NOMO-1 treated with DMSO at 0.1 percent for 48 hours (cell line): ENCODE measurements around the gene ACAP1.
A peak's percentile ranks its signal among the peaks of the same experiment; 100 is the strongest.
"Not testable (repeated sequence)": the region's sequence is repeated elsewhere in the genome, so short reads cannot be mapped to it uniquely, and the experiment has no call there.

Experiments used
- DNase-seq: peaks from one replicate; lab custom pipeline; 2025; ENCODE audit not compliant: unreplicated experiment; lab: John Stamatoyannopoulos, UW

The ACAP1 gene

DNA sequence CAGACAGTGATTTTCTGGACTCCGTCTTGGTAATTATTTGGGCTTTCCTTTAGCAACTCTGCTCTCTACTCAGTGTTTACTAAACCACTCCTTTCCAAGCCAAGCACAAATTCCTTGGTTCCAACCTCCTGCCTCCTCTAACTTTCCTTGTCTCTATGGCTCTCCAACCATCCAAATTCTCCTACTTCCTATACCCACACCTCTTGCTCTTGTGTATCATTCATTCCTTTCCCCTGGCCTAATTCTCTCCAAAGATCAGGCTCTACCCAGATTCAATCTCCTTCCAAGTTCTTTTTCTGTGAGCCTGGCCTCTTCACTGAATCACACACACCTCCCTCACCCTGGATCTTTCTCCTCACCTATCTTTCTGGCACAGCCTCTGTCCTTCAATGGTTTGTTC, 8.3 kb upstream of the ACAP1 start:
- DNase-seq = no peak

DNA sequence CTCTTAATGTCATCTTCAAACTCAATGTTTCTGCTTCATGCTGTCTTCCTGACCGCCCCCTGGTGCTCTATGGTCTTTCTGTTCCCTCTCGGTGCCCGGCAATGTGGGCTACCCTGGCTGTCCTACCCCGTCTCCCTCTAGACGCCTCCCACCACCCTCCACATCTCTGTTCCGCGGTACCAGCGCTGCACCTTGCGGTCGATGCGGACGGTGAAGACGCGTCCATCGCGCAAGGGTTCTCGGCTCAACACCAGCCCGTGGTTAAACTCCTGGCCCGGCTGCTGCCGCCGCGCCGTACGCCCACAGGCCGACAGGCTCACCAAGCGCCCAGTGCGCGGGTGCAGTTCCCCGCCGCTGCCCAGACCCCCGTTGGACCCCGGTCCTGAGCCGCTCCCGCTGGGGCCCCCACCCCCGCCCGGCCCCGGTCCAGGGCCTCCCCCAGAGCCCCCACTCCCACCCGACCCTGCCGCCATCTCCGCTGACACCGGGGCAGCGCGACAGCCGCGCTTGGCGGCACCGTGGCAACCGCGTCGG, 7.4 kb upstream of the ACAP1 start, which contains the start of gene NEURL4:
TSS of gene NEURL4 (minus strand) at position 496 of the 534 bp plus-strand sequence. CDS start at position 473, 23 bp downstream.
- no peak for DNase-seq

DNA sequence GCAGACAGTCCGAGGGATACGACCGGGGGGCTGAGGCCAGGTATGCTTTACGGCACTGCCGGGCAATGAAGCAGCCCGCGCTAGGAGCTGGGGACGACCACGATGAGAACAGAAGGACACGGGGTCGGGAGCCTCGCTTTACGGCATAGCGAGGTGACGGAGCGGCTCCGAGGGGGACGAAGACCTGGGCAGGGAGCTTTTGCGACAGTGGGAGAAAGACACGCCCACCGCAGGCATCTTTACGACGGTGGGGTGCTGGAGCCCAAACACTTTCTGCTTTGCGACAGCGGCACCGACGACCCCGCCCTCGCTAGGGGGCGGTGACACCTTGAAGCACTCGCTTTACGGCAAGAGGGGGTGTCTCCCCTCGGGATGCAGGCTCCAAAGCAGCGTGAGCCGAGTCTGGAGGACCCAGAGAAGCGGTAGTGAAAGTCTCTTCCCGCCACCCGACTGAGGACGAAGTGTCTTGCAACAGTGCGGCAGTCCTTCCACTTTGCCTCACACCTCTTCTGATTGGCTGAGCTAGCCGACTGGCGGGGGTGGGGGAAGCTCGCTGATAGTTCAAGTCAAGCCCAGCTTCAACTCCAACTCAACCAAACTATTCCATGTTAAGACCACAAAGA, 6.8 kb upstream of the ACAP1 start:
- peak; percentile 97 for DNase-seq

DNA sequence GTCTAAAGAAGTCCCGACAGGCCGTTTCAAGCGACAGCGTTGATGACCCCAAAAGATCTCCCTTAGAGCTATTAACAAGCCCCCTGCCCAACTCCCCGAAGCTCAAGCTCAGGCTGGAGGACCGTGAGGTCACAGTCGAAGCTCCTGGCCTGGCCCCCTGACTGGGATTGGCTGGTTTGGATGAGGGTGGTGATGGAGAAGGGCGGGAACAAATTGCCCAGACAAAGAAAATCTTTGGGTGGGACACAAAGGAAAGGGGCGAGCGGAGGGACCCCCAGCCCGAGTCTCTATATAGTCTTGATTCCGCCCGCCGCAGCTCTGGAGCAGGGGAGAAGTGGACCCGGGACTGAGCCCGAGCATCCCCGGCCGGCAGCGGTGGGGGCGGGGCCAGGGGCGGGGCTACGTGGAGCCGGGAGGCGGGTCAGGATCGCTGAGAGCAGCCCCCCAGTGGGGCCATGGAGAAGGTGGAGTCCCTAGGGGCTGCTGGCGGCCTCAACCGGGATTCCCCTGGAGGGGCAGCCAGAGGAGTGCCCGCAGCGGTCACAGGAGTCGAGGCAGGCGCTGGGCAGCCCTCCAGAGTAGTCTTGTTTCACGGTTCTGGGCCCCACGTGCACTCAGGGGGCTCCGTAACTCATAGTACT, 6.2 kb upstream of the ACAP1 start:
- peak; percentile 66 for DNase-seq

DNA sequence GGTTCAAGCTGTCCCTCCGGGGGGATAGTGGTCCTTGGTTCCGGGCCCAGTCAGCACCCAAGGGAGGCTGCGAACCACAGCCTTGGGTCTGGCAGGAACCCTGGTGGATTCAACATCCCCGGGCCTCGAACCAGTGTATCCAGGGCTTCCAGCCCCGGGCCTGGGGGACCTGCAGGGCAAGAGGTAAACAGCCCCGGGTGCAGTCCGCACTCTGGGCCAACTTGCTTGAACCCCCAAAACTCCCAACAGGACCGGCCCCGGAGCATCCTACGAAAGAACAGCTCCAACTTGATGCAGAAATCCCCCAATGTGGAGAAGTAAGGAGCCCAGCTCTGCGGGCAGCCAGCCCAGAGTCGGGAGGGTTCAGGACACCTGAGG, 5.7 kb upstream of the ACAP1 start:
- no peak for DNase-seq

DNA sequence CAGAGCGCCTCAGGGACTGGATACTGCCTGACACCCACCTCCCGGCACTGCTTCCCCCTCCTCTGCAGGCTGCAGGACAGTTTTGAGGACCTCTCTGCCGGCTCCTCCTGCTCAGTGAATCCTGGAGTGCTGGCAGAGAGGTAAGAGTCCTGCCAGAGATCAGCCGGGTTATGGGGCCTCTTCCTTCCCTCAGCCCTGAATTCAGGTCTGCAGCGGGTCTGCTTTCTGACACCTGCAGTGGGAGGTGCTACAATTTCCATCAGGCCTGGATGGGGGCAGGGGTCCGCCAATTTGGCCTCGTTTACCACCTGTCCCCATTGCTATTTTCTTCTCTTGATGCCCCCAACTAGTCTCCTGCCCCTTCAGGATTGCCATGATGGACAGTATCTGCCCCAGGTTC, 4.2 kb upstream of the ACAP1 start:
- DNase-seq = no peak

DNA sequence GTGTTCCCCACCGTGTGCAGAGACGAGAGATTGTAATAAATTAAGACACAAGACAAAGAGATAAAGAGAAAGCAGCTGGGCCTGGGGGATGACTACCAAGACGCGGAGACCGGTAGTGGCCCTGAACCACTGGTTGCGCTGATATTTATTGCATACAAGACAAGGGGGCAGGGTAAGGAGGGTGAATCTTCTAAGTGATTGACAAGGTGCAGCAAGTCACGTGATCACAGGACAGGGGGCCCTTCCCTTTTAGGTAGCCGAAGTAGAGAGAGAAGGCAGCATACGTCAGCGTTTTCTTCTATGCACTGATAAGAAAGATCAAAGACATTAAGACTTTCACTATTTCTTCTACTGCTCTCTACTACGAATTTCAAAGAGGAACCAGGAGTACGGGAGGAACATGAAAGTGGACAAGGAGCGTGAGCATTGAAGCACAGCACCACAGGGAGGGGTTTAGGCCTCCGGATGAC, 3.7 kb upstream of the ACAP1 start:
- DNase-seq = peak; percentile 52

DNA sequence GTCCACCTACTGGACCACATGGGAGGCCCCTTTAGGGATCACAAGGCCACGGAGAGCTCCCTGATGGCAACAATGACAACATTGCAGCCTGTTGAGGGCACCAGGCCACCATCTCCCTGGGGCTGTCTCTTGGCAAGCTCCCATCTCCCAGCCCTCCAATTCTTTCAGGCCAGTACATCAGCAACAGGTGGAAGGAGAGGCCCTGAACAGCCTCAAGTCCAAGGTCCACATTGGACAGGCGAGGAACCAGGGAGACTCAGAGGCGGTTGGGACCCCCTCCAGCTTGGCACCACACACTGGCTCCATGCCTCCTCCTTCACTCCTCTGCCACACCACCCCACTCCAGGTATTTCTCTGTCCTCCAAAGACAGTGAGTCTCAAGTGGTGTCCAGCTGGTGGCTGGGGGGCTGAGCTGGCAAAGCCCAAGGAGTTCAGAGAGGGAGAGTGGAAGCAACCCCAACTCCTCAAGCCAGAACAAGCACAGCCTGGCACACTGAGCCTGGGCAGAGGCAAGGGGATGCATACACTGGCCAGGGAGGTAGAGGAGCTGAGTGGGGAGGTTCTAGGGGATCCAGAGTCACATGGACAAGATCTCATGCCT, 1.3 kb upstream of the ACAP1 start:
- no peak for DNase-seq

DNA sequence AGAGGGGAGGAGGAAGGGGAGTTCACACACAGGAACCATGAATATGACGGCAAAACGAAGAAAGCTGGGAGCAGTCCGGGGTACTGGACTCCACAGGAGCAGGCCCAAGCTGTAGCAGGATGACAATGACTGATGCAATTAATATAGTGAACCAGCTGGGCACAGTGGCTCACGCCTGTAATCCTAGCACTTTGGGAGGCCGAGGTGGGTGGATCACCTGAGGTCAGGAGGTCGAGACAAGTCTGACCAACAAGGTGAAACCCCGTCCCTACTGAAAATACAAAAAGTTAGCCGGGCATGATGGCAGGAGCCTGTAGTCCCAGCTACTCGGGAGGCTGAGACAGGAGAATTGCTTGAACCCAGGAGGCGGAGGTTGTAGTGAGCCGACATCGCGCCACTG, 564 bp upstream of the ACAP1 start:
- DNase-seq = not testable (repeated sequence)

DNA sequence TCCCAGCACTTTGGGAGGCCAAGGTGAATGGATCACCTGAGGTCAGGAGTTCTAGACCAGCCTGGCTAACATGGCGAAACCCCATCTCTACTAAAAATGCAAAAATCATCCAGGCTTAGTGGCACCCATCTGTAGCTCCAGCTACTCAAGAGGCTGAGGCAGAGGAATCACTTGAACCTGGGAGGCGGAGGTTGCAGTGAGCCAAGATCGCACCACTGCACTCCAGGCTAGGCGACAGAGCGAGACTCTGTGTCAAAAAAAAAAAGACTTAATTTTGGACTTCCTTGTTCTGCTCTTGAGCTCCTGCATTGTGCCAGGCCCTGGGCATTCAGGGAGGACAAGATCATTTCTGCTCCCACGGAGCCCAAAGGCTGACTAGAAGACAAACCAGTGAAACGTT, 1.3 kb downstream of the ACAP1 start:
- DNase-seq = not testable (repeated sequence)

DNA sequence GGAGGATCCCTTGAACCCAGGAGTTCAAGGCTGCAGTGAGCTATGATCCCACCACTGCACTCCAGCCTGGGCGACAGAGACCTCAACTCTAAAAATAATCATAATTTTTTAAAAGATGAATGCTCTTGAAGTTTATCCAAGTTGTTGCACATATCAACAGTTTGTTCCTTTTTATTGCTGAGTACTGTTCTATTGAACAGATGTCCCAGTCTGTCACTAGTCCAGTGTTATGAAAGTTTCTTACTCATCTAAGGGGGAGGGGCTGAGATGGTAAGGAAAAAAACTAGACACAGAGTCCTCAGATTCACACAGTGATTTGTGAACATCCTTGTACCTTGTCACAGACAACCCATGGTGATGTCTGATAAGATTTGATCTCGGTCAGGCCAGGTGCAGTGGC, 3.9 kb downstream of the ACAP1 start:
- DNase-seq = no peak

DNA sequence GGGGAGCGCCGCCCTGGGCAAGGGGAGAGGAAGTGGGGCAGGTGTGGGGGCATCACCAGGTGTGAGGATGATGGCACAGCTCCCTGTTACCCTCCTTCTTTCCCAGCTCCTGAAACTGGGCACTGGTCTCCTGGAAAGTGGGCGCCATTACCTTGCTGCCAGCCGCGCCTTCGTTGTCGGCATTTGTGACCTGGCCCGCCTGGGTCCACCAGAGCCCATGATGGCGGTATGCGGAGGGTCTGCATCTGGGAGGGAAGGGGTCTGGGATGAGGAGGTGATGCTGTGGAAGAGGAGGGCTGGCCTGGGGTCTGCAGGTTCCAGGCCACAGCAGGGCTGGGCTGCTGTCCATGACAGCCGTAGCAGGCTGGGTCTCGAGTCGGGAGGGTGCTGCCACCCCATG, 5.5 kb downstream of the ACAP1 start:
- DNase-seq = no peak

DNA sequence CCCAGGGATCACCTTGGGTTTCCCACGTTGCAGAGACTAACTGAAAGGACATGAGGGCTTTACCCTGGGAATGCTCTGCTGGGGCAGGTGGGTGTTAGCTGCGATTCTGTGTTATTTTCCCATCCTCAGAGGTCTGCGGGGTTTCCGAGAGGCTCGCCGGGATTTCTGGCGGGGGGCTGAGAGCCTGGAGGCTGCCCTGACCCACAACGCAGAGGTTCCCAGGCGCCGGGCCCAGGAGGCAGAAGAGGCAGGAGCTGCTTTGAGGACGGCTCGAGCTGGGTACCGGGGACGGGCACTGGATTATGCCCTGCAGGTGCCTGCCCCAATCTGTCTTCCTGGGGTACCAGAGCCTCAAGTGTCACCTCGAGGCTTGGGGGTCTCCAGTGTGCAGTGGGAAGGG, 6.9 kb downstream of the ACAP1 start:
- DNase-seq = no peak

DNA sequence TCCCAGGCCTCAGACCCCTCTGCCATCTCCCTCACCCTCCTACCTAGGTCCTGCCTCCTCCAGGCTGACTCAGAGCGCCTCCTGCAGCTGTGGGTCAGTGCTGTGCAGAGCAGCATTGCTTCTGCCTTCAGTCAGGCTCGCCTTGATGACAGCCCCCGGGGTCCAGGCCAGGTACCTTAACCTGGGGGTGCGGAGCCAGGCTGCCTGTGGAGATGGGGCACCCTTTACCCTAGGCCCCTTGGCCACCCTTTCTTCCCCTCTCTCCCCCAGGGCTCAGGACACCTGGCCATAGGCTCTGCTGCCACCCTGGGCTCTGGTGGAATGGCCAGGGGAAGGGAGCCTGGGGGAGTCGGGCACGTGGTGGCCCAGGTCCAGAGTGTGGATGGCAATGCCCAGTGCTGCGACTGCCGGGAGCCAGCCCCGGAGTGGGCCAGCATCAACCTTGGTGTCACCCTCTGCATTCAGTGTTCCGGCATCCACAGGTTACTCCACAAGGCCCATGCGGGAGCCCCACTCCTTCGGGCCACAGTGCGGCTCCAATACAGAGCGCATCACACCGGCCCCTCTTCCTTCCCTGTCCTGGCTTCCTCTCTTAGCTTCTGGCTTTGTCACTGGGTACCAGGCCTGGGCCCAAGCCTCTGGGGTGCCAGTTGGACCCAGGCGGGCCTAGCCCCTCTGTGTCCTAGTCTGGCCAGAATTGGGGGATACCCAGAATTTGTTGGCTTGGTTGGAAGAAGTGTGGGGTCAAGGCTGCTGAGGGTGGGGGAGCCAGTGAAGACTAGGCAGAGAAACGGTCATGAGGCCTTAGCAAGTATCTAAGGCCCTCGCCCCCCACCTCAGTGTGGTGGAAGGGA, 10.7 kb downstream of the ACAP1 start:
- no peak for DNase-seq

DNA sequence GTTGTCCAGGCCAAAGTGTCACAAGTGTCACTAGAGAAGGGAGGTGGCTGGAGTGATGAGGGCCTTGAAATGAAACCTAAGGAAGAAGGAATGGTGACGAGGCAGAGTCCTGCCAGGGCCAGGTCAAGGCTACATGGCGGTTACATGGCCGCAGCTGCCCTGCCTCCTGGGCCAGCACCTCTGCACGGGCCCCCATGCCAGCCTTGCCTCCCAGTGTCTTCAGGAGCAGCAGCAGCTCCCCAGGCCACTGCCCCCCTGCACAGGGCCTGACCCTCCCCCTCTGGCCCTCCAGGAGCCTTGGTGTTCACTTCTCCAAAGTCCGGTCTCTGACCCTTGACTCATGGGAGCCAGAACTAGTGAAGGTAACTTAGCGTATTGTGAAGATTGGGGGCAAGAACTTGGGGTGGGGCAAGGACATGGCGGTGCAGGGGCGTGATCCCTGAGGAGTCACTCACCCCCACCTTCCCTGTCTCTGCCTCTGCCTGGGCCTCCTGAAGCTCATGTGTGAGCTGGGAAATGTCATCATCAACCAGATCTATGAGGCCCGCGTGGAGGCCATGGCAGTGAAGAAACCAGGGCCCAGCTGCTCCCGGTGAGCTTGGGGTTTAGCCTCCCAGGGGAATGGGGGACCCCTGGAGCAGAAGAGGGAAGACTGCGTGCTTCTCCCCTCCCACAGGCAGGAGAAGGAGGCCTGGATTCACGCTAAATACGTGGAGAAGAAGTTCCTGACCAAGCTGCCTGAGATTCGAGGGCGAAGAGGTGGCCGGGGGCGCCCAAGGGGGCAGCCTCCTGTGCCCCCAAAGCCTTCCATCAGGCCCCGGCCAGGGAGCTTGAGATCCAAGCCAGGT, 11.5 kb downstream of the ACAP1 start:
- no peak for DNase-seq

DNA sequence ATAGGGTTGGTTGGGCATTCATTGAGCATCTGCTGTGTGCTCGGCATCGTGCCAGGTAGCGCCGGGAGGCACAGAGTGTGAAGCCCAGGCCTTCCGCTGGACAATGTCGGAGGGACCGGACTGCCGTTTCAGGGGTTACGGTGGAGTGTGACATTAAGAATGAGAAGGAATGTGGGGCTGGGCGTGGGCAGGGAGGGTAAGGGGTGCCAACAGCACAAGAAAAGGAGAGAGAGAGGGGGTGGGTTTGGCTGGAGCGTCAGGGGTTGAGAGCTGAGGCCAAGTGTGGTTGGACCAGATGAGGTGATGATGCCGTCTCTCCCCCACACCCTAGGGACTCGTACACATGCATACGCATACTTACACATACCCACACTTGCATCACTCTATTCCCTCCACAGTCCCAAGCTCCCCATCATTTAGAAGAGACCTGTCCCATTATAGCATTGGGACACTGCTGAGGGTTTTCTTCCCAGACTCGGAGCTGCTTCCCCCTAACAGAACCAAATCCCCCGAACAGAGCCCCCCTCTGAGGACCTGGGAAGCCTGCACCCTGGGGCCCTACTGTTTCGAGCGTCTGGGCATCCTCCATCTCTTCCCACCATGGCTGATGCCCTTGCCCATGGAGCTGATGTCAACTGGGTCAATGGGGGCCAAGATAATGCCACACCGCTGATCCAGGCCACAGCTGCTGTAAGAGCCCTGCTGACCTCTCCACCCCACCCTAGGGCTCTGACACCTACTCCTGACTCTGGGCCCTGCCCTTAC, 12.3 kb downstream of the ACAP1 start:
- DNase-seq = no peak

DNA sequence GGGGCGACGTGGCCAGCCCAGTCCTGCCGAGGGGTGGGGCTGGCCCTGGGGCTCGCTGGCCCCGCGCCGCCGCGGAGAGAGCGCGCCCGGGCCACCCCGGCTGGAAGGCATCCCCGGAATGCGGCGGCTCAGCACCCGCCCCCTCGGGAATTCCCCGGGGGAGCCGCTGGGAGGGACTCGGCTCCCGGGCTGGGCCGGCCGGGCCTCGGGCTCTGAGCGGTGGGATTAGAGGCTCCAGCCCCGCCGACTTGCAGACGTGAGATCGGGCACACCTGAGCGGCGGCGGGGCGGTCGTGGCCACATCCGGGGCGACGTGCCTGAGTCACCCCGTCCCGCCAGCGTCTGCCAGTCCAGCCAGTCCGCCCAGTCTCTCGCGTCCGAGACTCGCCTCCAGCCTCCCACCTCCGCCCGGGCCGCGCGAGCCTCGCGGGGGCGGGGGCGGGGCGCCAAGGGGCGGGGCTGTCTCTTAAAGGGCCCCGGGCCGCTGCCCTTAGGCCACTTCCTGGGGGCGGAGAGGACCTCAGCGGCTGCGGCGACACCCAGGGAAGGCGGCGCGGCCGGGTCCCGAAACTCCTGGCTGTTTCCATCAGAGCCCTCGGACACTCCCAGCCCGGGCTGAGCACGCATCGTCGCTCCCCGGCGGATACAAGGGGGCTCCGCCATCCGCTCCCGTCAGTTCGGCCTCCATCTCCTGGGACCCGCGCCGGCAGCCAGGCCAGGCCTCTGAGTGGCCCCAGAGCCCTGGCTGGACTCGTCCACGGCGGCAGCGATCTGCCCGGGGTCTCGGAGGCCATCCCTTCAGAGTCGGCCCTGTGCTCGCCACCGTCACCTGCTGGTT, 15.6 kb downstream of the ACAP1 start, which contains the start of gene KCTD11:
TSS of gene KCTD11 (plus strand) at position 498 of the 838 bp plus-strand sequence.
- peak; percentile 12 for DNase-seq

DNA sequence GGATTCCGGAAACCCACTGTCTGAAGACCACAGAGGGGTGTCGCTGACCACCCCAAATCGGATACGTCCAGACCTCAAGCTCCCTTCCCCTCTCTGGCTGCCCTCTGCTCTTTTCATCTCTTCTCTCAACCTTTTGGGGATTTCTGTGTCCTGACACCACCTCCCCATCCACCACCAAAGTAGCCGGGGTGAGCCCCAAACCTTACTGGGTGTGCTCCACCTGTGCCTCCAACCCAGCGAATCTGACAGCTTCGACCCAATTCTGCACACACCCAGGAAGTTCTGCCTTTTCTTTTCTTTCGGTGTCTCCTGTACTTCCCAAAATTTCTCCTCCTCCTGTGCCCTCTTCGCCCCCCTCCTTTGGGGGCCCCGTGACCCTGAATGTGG, 16.2 kb downstream of the ACAP1 start:
- no peak for DNase-seq
